GM23248 (cell line): ENCODE results near the gene PLD1. TPM values are rescaled to one million over a fixed set of nuclear protein-coding genes. Genes with fewer than 3 reads are reported as not detected.
A peak's percentile ranks its signal among the peaks of the same experiment; 100 is the strongest.
"Not testable (repeated sequence)": the region's sequence is repeated elsewhere in the genome, so short reads cannot be mapped to it uniquely, and the experiment has no call there.

Experiments used
- DNase-seq: peaks from one replicate; pipeline ENCODE4 v3.0.0-alpha.2; 2015
- H2AFZ ChIP-seq: fragments of 200-600 bp; sonication (generic); 2 replicates; pipeline ENCODE4 v1.6.1; 2016; ENCODE audit warnings: antibody characterized with exemption
- H3F3A ChIP-seq: fragments of 200-600 bp; sonication (generic); 2 replicates; pipeline ENCODE4 v1.6.1; 2016; ENCODE audit warnings: mild to moderate bottlenecking, antibody characterized with exemption, mixed run types; ENCODE audit not compliant: insufficient read depth
- H3K27ac ChIP-seq: fragments of 200-600 bp; sonication (generic); 2 replicates; pipeline ENCODE4 v1.5.1; 2016; ENCODE audit warnings: mild to moderate bottlenecking
- H3K27me3 ChIP-seq: fragments of 200-600 bp; sonication (generic); replicated peaks from 2 replicates; pipeline ENCODE4 v1.6.1; 2016; ENCODE audit warnings: mild to moderate bottlenecking; ENCODE audit not compliant: insufficient read depth
- H3K36me3 ChIP-seq: fragments of 200-600 bp; sonication (generic); 2 replicates; pipeline ENCODE4 v1.6.1; 2016; ENCODE audit warnings: low read depth, mild to moderate bottlenecking
- H3K4me1 ChIP-seq: fragments of 200-600 bp; sonication (generic); 2 replicates; pipeline ENCODE4 v1.6.1; 2016; ENCODE audit warnings: mild to moderate bottlenecking; ENCODE audit not compliant: insufficient read depth
- H3K4me2 ChIP-seq: fragments of 200-600 bp; sonication (generic); one replicate; pipeline ENCODE4 v1.6.1; 2016; ENCODE audit warnings: mild to moderate bottlenecking; ENCODE audit not compliant: unreplicated experiment
- H3K4me3 ChIP-seq: fragments of 200-600 bp; sonication (generic); 2 replicates; pipeline ENCODE4 v1.5.1; 2016; ENCODE audit warnings: mild to moderate bottlenecking
- H3K79me2 ChIP-seq: fragments of 200-600 bp; sonication (generic); 2 replicates; pipeline ENCODE4 v1.6.1; 2016; ENCODE audit warnings: mild to moderate bottlenecking; ENCODE audit not compliant: insufficient read depth
- H3K9ac ChIP-seq: fragments of 200-600 bp; sonication (generic); 2 replicates; pipeline ENCODE4 v1.6.1; 2016; ENCODE audit warnings: mild to moderate bottlenecking
- H3K9me2 ChIP-seq: fragments of 200-600 bp; sonication (generic); 2 replicates; pipeline ENCODE4 v1.6.1; 2016; ENCODE audit warnings: mixed run types, mild to moderate bottlenecking, moderate library complexity; ENCODE audit not compliant: insufficient read depth
- H3K9me3 ChIP-seq: fragments of 200-600 bp; sonication (generic); one replicate; pipeline ENCODE4 v1.6.1; 2017; ENCODE audit warnings: low read depth
- H4K20me1 ChIP-seq: fragments of 200-600 bp; sonication (generic); 2 replicates; pipeline ENCODE4 v1.6.0; 2016; ENCODE audit not compliant: insufficient read depth
- EZH2 ChIP-seq: fragments of 200-600 bp; sonication (generic); IDR thresholded peaks from 2 replicates; pipeline ENCODE4 v1.6.1; 2018; ENCODE audit warnings: antibody characterized with exemption, mild to moderate bottlenecking; ENCODE audit not compliant: insufficient read depth, poor library complexity, severe bottlenecking
- EZH2phosphoT487 ChIP-seq: fragments of 200-600 bp; sonication (generic); IDR thresholded peaks from 2 replicates; pipeline ENCODE4 v1.6.1; 2018; ENCODE audit warnings: antibody characterized with exemption, moderate library complexity, mild to moderate bottlenecking, low read depth; ENCODE audit not compliant: insufficient read depth
- WGBS, 2 experiments: methylation state at CpG; one replicate each; pipeline ENCODE4 v1.1.6; 2015 to 2017; ENCODE audit warnings: low lambda C conversion rate in 2 of 2, low coverage in 1 of 2; ENCODE audit errors: missing lambda C conversion rate in 2 of 2; 5-methylcytosine and 5-hydroxymethylcytosine counted together
- in situ Hi-C: fragments of 300-500 bp; cut with MboI; formaldehyde crosslinking; loops from 2 replicates; pipeline ENCODE4 v1.15.0; 2020
- polyA plus RNA-seq: library from polyadenylated mRNA; unstranded; fragments of >200 nt; fragmentation: Nextera tagmentation; extraction: Ambion mirVana; gene quantifications from 2 replicates; pipeline ENCODE4 v1.2.1, GENCODE V29; 2016
- total RNA-seq: library from RNA; depleted of rRNA; stranded (reverse); fragments of >200 nt; shearing (Covaris generic); gene quantifications from 2 replicates; pipeline ENCODE4 v1.2.3, GENCODE V29; 2014

PLD1 gene
- total and polyA plus RNA-seq, 2 experiments from 2014 or later, result 3.0 to 4.6 TPM

- H3K9ac ChIP-seq, result no peak overlapping the region
- no peak overlapping the region for H3K27ac ChIP-seq
- no peaks in the 10 kb centered on the region for H3K36me3 ChIP-seq
- no peaks in the 10 kb centered on the region for H3F3A ChIP-seq
- peaks cover 10% of the 10 kb centered on the region for H3K4me1 ChIP-seq
- no peak overlapping the region for H2AFZ ChIP-seq
- no peaks in the 10 kb centered on the region for H3K9me2 ChIP-seq
- H3K4me2 ChIP-seq, result no peak overlapping the region
- H3K9me3 ChIP-seq, result no peaks in the 10 kb centered on the region
- no peak overlapping the region for H3K4me3 ChIP-seq
- no peaks in the 10 kb centered on the region for H4K20me1 ChIP-seq
- in situ Hi-C loops, result no loop called here
- H3K79me2 ChIP-seq, result no peaks in the 10 kb centered on the region
- WGBS, 2 experiments, result 40 to 41% methylated on average over 2 of the region's 2 CpGs
- TF ChIP-seq EZH2 (no peak), EZH2phosphoT487 (no peak)
- no peak for DNase-seq
- no peaks in the 10 kb centered on the region for H3K27me3 ChIP-seq
Observed at GRCh38 chr3:171643033-171643432, 167.2 kb downstream of the PLD1 start.

GRCh38 chr3:171640520-171641412, 169.5 kb downstream of the PLD1 start:
- peak; percentile 43 for DNase-seq
- no peaks in the 10 kb centered on the region for H3K36me3 ChIP-seq
- no peaks in the 10 kb centered on the region for H3K9me2 ChIP-seq
- no peak overlapping the region for H3K4me3 ChIP-seq
- no peak overlapping the region for H3K27ac ChIP-seq
- H3K9me3 ChIP-seq, result no peaks in the 10 kb centered on the region
- H2AFZ ChIP-seq, result peak overlapping the region; percentile 19; the same call in 1 of the 2 replicates
- H3F3A ChIP-seq, result no peaks in the 10 kb centered on the region
- TF ChIP-seq EZH2phosphoT487, result no peak
- TF ChIP-seq EZH2, result no peak
- H3K79me2 ChIP-seq, result no peaks in the 10 kb centered on the region
- no peaks in the 10 kb centered on the region for H4K20me1 ChIP-seq
- no peak overlapping the region for H3K9ac ChIP-seq
- in situ Hi-C loops, result no loop called here
- peaks cover 10% of the 10 kb centered on the region for H3K4me1 ChIP-seq
- H3K4me2 ChIP-seq, result no peak overlapping the region
- 38 to 46% methylated on average over 2 of the region's 2 CpGs for WGBS, 2 experiments
- no peaks in the 10 kb centered on the region for H3K27me3 ChIP-seq

- H3K9me3 ChIP-seq, result no peaks in the 10 kb centered on the region
- no peak overlapping the region for H3K4me2 ChIP-seq
- peaks cover 10% of the 10 kb centered on the region for H3K4me1 ChIP-seq
- H4K20me1 ChIP-seq, result no peaks in the 10 kb centered on the region
- H3K27ac ChIP-seq, result no peak overlapping the region
- WGBS, 2 experiments, result 94 to 97% methylated on average over 1 of the region's 1 CpG
- no peak for DNase-seq
- H3K36me3 ChIP-seq, result no peaks in the 10 kb centered on the region
- H3K9me2 ChIP-seq, result no peaks in the 10 kb centered on the region
- H2AFZ ChIP-seq, result no peak overlapping the region
- H3K27me3 ChIP-seq, result no peaks in the 10 kb centered on the region
- no peaks in the 10 kb centered on the region for H3F3A ChIP-seq
- no peak overlapping the region for H3K4me3 ChIP-seq
- no peaks in the 10 kb centered on the region for H3K79me2 ChIP-seq
- in situ Hi-C loops, result no loop called here
- TF ChIP-seq EZH2phosphoT487 (no peak), EZH2 (no peak)
- H3K9ac ChIP-seq, result no peak overlapping the region
Observed at GRCh38 chr3:171636666-171637065, 173.6 kb downstream of the PLD1 start.

- Histone ChIP-seq H3K9ac (no peak overlapping the region), H3F3A (no peaks in the 10 kb centered on the region), H3K9me2 (no peaks in the 10 kb centered on the region), H3K4me2 (no peak overlapping the region), H3K27me3 (no peaks in the 10 kb centered on the region), H3K9me3 (no peaks in the 10 kb centered on the region), H3K4me1 (no peaks in the 10 kb centered on the region), H3K27ac (no peak overlapping the region), H2AFZ (no peak overlapping the region), H3K79me2 (no peaks in the 10 kb centered on the region), H3K36me3 (no peaks in the 10 kb centered on the region), H4K20me1 (no peaks in the 10 kb centered on the region), H3K4me3 (no peak overlapping the region)
- DNase-seq, result no peak
- WGBS, 2 experiments, result 93 to 97% methylated on average over 4 of the region's 4 CpGs
- TF ChIP-seq EZH2phosphoT487, result no peak
- TF ChIP-seq EZH2, result no peak
- in situ Hi-C loops, result no loop called here
Observed at GRCh38 chr3:171632766-171633165, 177.5 kb downstream of the PLD1 start.

- H3K4me3 ChIP-seq, H3K4me2 ChIP-seq, H3K79me2 ChIP-seq, H3K27me3 ChIP-seq, DNase-seq, H3K9me3 ChIP-seq, H3K36me3 ChIP-seq, H3K9ac ChIP-seq, H3K4me1 ChIP-seq, in situ Hi-C loops, H3F3A ChIP-seq, H4K20me1 ChIP-seq, H2AFZ ChIP-seq, H3K27ac ChIP-seq, H3K9me2 ChIP-seq: not testable (repeated sequence)
- WGBS, 2 experiments, result 61 to 70% methylated on average over 2 of the region's 2 CpGs
Observed at GRCh38 chr3:171626799-171627198, 183.5 kb downstream of the PLD1 start.
